ENCODE results near the gene MPST.

Gene MPST

GRCh38 chr22:37019309-37020191 lies at the start of gene MPST, which contains the start of gene TST:
Gene MPST (plus strand): TSS chr22:37019742. CDS start chr22:37019837, 95 bp downstream.
Gene TST (minus strand): TSS chr22:37019447. CDS start chr22:37018732, 715 bp downstream.
- TF ChIP-seq EZH2phosphoT487 (IDR thresholded peaks at IDR 0.05; ENCODE audit: borderline replicate concordance, low read length) = no peak
- TF ChIP-seq CTCF (IDR thresholded peaks at IDR 0.05; ENCODE audit: low read depth, low read length, poor library complexity, severe bottlenecking) = no peak
- no peaks in the 10 kb centered on the region for H3K27me3 ChIP-seq (ENCODE audit: control insufficient read depth, low read length)

GRCh38 chr22:36971341-36972125 lies 48.0 kb upstream of the MPST start:
- Histone ChIP-seq H3K4me3 (ENCODE audit: low read length) (no peak overlapping the region), H3K27me3 (ENCODE audit: control insufficient read depth, low read length) (no peaks in the 10 kb centered on the region; the same call in 1 of the 2 replicates), H3K9me3 (ENCODE audit: control insufficient read depth, insufficient read depth, low read length) (no peaks in the 10 kb centered on the region), H4K20me1 (ENCODE audit: control insufficient read depth, insufficient read depth, low read depth, low read length) (no peaks in the 10 kb centered on the region), H3K9me2 (replicated peaks; ENCODE audit: control insufficient read depth, low read length) (no peaks in the 10 kb centered on the region), H3K36me3 (ENCODE audit: control insufficient read depth, low read length) (no peaks in the 10 kb centered on the region), H3K4me2 (ENCODE audit: low read length) (no peak overlapping the region), H3K27ac (ENCODE audit: low read depth, low read length) (no peak overlapping the region), H3F3A (ENCODE audit: control insufficient read depth, insufficient read depth) (no peaks in the 10 kb centered on the region), H3K4me1 (ENCODE audit: control insufficient read depth, low read length) (no peaks in the 10 kb centered on the region), H3K79me2 (ENCODE audit: control insufficient read depth, low read length) (no peaks in the 10 kb centered on the region)
- TF ChIP-seq EZH2phosphoT487 (IDR thresholded peaks at IDR 0.05; ENCODE audit: borderline replicate concordance, low read length) (no peak), CTCF (IDR thresholded peaks at IDR 0.05; ENCODE audit: low read depth, low read length, poor library complexity, severe bottlenecking) (no peak)

More at GRCh38 chr22:37019309-37020191, at the start of gene MPST, which contains the start of gene TST:
- Histone ChIP-seq H3K4me2 (ENCODE audit: low read length) (peak within 1 kb of the TSS; percentile 87), H3K27ac (ENCODE audit: low read depth, low read length) (peak within 1 kb of the TSS; percentile 32), H4K20me1 (ENCODE audit: control insufficient read depth, insufficient read depth, low read depth, low read length) (no peaks in the 10 kb centered on the region), H3K4me3 (ENCODE audit: low read length) (peak within 1 kb of the TSS; percentile 94), H3K79me2 (ENCODE audit: control insufficient read depth, low read length) (peaks cover 18% of the 10 kb centered on the region), H3K9me3 (ENCODE audit: control insufficient read depth, insufficient read depth, low read length) (no peaks in the 10 kb centered on the region), H3K4me1 (ENCODE audit: control insufficient read depth, low read length) (peaks cover 17% of the 10 kb centered on the region), H3K9me2 (replicated peaks; ENCODE audit: control insufficient read depth, low read length) (no peaks in the 10 kb centered on the region), H3F3A (ENCODE audit: control insufficient read depth, insufficient read depth) (no peaks in the 10 kb centered on the region), H3K36me3 (ENCODE audit: control insufficient read depth, low read length) (peaks cover 6% of the 10 kb centered on the region; the same call in 1 of the 2 replicates)

- Histone ChIP-seq H3K27ac (ENCODE audit: low read depth, low read length) (no peak overlapping the region), H3K4me1 (ENCODE audit: control insufficient read depth, low read length) (peaks cover 10% of the 10 kb centered on the region), H3K36me3 (ENCODE audit: control insufficient read depth, low read length) (no peaks in the 10 kb centered on the region), H3K9me3 (ENCODE audit: control insufficient read depth, insufficient read depth, low read length) (no peaks in the 10 kb centered on the region), H3K4me2 (ENCODE audit: low read length) (no peak overlapping the region), H3K79me2 (ENCODE audit: control insufficient read depth, low read length) (no peaks in the 10 kb centered on the region), H3K9me2 (replicated peaks; ENCODE audit: control insufficient read depth, low read length) (no peaks in the 10 kb centered on the region), H3K27me3 (ENCODE audit: control insufficient read depth, low read length) (peaks cover 9% of the 10 kb centered on the region), H3F3A (ENCODE audit: control insufficient read depth, insufficient read depth) (no peaks in the 10 kb centered on the region), H4K20me1 (ENCODE audit: control insufficient read depth, insufficient read depth, low read depth, low read length) (no peaks in the 10 kb centered on the region), H3K4me3 (ENCODE audit: low read length) (no peak overlapping the region)
- no peak for TF ChIP-seq EZH2phosphoT487 (IDR thresholded peaks at IDR 0.05; ENCODE audit: borderline replicate concordance, low read length)
- TF ChIP-seq CTCF (IDR thresholded peaks at IDR 0.05; ENCODE audit: low read depth, low read length, poor library complexity, severe bottlenecking) = no peak
These were observed 42.9 kb upstream of the MPST start for GRCh38 chr22:36976606-36977005.
